K562 (cell line): Measurements from ENCODE around the gene PNMT. TPM values are rescaled to one million over a fixed set of nuclear protein-coding genes. Genes with fewer than 3 reads are reported as not detected.

Source experiments
- ATAC-seq: fragments of 200-7000 bp; cut with Tn5 transposase; 3 replicates; pipeline ENCODE4 v1.9.1; 2020; ENCODE audit warnings: moderate library complexity
- BruUV-seq: library from RNA; stranded (reverse); fragments of 400-500 nt; replicated peaks from 2 replicates; lab custom pipeline; 2021; lab: Mats Ljungman, UMichigan
- CTCF ChIA-PET: fragments of 300-600 bp; formaldehyde crosslinking; extraction: SDS; loops from one replicate; lab custom pipeline; 2021; ENCODE audit warnings: low intra/inter-chr PET ratio; lab: Yijun Ruan, JAX
- POLR2A ChIA-PET: fragments of 300-600, 350-650 bp; sonication (Branson Sonifier 250); formaldehyde crosslinking; extraction: SDS; loops from one replicate; lab custom pipeline; 2021; ENCODE audit warnings: antibody characterized with exemption, inconsistent platforms; lab: Yijun Ruan, JAX
- DNase-seq, 4 experiments: peaks; one replicate each; pipeline versions ENCODE4 v3.0.0 to v3.0.0-alpha.2; 2011 to 2018; ENCODE audit warnings: low spot score in 3 of 4, mixed read lengths in 3 of 4; ENCODE audit errors: extremely low read depth in 1 of 4
- FAIRE-seq: peaks from 2 replicates; lab custom pipeline; 2011; peaks lifted over from hg19 to GRCh38; lab: Jason Lieb, UNC
- H2AFZ ChIP-seq: 2 replicates; pipeline ENCODE4 v1.6.0; 2011; ENCODE audit warnings: low read depth, low read length, control low read depth, inconsistent platforms
- H3K27ac ChIP-seq: fragments of 200-600 bp; 3 replicates; pipeline ENCODE4 v1.8.0; 2011; ENCODE audit warnings: low read depth, mild to moderate bottlenecking, control low read depth, inconsistent platforms, low read length, moderate library complexity, mixed read lengths; ENCODE audit errors: extremely low read depth
- H3K27me3 ChIP-seq, 2 experiments: fragments of 300-600 bp in 1 of 2; 2 replicates in 1 of 2; 3 replicates in 1 of 2; pipeline versions ENCODE4 v1.6.0 to v1.8.0; 2011; ENCODE audit warnings: inconsistent platforms in 2 of 2, low read length in 2 of 2, mild to moderate bottlenecking in 1 of 2, mixed read lengths in 1 of 2, moderate library complexity in 1 of 2; ENCODE audit not compliant: control insufficient read depth in 2 of 2, insufficient read depth in 2 of 2
- H3K36me3 ChIP-seq: fragments of 300-600 bp; 3 replicates; pipeline ENCODE4 v1.8.0; 2011; ENCODE audit warnings: mild to moderate bottlenecking, low read length, inconsistent platforms; ENCODE audit not compliant: control insufficient read depth, insufficient read depth
- H3K4me1 ChIP-seq, 2 experiments: fragments of 200-600 bp in 1 of 2; replicated peaks in 1 of 2; 2 replicates in 1 of 2; 3 replicates in 1 of 2; pipeline versions ENCODE4 v1.5.1 to v1.8.0; 2011; ENCODE audit warnings: inconsistent platforms in 2 of 2, low read length in 2 of 2, mild to moderate bottlenecking in 1 of 2, mixed read lengths in 1 of 2, moderate library complexity in 1 of 2; ENCODE audit not compliant: control insufficient read depth in 2 of 2, insufficient read depth in 2 of 2
- H3K4me2 ChIP-seq: 2 replicates; pipeline ENCODE4 v1.6.1; 2011; ENCODE audit warnings: low read length, control low read depth, inconsistent platforms, mixed read lengths; ENCODE audit not compliant: insufficient read depth
- H3K4me3 ChIP-seq: fragments of 200-600 bp; sonication (generic), shearing (Covaris generic); 2 replicates; pipeline ENCODE4 v1.5.1; 2016; ENCODE audit warnings: control low read depth, inconsistent platforms
- H3K79me2 ChIP-seq: fragments of 200-600 bp; 3 replicates; pipeline ENCODE4 v1.8.0; 2011; ENCODE audit warnings: low read length, inconsistent platforms; ENCODE audit not compliant: control insufficient read depth, insufficient read depth
- H3K9ac ChIP-seq, 2 experiments: 2 replicates each; pipeline versions ENCODE4 v1.6.0 to v1.6.1; 2011; ENCODE audit warnings: low read depth in 2 of 2, low read length in 2 of 2, control low read depth in 1 of 2, inconsistent platforms in 1 of 2, mild to moderate bottlenecking in 1 of 2, mixed read lengths in 1 of 2; ENCODE audit not compliant: insufficient read depth in 1 of 2
- H3K9me1 ChIP-seq: one replicate; pipeline ENCODE4 v1.6.0; 2011; ENCODE audit warnings: inconsistent platforms, mild to moderate bottlenecking, low read length, moderate library complexity; ENCODE audit not compliant: control insufficient read depth, insufficient read depth
- H3K9me3 ChIP-seq: replicated peaks from 2 replicates; pipeline ENCODE4 v1.5.1; 2011; ENCODE audit warnings: low read depth, low read length, inconsistent platforms; ENCODE audit not compliant: control insufficient read depth, insufficient read depth
- H4K20me1 ChIP-seq: replicated peaks from 2 replicates; pipeline ENCODE4 v1.6.1; 2011; ENCODE audit warnings: low read length, inconsistent platforms, mixed read lengths; ENCODE audit not compliant: control insufficient read depth, insufficient read depth
- BCL6 ChIP-seq: fragments of 250-450 bp; sonication (Bioruptor Pico); IDR thresholded peaks from 2 replicates; pipeline ENCODE4 v1.4.0; 2020
- BHLHE40 ChIP-seq: IDR thresholded peaks from 2 replicates; pipeline ENCODE4 v1.6.1; 2011; ENCODE audit warnings: low read length, improper control_type of control experiment
- COPS2 ChIP-seq: fragments of 450-650 bp; conservative IDR thresholded peaks from 2 replicates; pipeline ENCODE4 v1.6.1; 2016; ENCODE audit warnings: mild to moderate bottlenecking, moderate library complexity
- FOXP1 ChIP-seq: sonication (generic); formaldehyde crosslinking; IDR thresholded peaks from 2 replicates; pipeline ENCODE4 v1.8.0; 2022; ENCODE audit warnings: mild to moderate bottlenecking, missing genetic modification reagents
- ILF3 ChIP-seq: fragments of 450-650 bp; IDR thresholded peaks from 2 replicates; pipeline ENCODE4 v1.6.1; 2018; ENCODE audit warnings: antibody characterized with exemption, mild to moderate bottlenecking, moderate library complexity, borderline replicate concordance
- NCOA2 ChIP-seq, 2 experiments: fragments of 450-650 bp; IDR thresholded peaks; 2 replicates each; pipeline ENCODE4 v1.6.1; 2018; ENCODE audit warnings: mild to moderate bottlenecking in 2 of 2, moderate library complexity in 1 of 2; ENCODE audit not compliant: partially characterized antibody in 2 of 2
- RBBP5 ChIP-seq: fragments of 200-600 bp; sonication (generic); IDR thresholded peaks from 2 replicates; pipeline ENCODE4 v1.6.1; 2012; ENCODE audit warnings: borderline replicate concordance, mild to moderate bottlenecking, low read length, control low read depth, inconsistent platforms; ENCODE audit not compliant: insufficient read depth, poor library complexity, severe bottlenecking
- XRCC4 ChIP-seq: IDR thresholded peaks from one replicate; pipeline ENCODE4 v1.6.1; 2011; ENCODE audit not compliant: insufficient read depth, insufficient read length; ENCODE audit errors: extremely low read depth
- ZNF431 ChIP-seq: sonication (generic); formaldehyde crosslinking; IDR thresholded peaks from 2 replicates; pipeline ENCODE4 v1.8.0; 2022; ENCODE audit warnings: mild to moderate bottlenecking, missing genetic modification reagents
- ZNF778 ChIP-seq: fragments of 450-650 bp; formaldehyde crosslinking; IDR thresholded peaks from 2 replicates; pipeline ENCODE4 v1.4.0; 2020; ENCODE audit warnings: mild to moderate bottlenecking, moderate library complexity
- ZNF785 ChIP-seq: fragments of 250-450 bp; sonication (Bioruptor Pico); IDR thresholded peaks from 2 replicates; pipeline ENCODE4 v1.4.0; 2020; ENCODE audit warnings: mild to moderate bottlenecking
- WGBS: fragments of 100-300 bp; shearing (Covaris generic); methylation state at CpG from one replicate; pipeline ENCODE4 v1.1.6; 2016; ENCODE audit warnings: low coverage, mixed read lengths; ENCODE audit not compliant: insufficient coverage; ENCODE audit errors: missing lambda C conversion rate; 5-methylcytosine and 5-hydroxymethylcytosine counted together
- in situ Hi-C: fragments of 300-500 bp; cut with MboI; formaldehyde crosslinking; loops from 4 replicates; pipeline ENCODE4 v1.15.0; 2018; ENCODE audit warnings: inconsistent platforms, mixed read lengths
- intact Hi-C: fragments of 100-400 bp; cut with micrococcal nuclease; formaldehyde crosslinking; loops from 2 replicates; pipeline ENCODE4 v1.14.2; 2022
- polyA plus RNA-seq, 8 experiments: library from polyadenylated mRNA; depleted of rRNA in 4 of 8; stranded (reverse) in 5 of 8; unstranded in 3 of 8; fragments of >200 nt; fragmentation: Nextera tagmentation in 2 of 8; fragmentation: Illumina TruSeq in 1 of 8; extraction: Ambion mirVana in 2 of 8; extraction: Trizol in 1 of 8; gene quantifications; 2 replicates each; pipeline versions ENCODE4 v1.2.1 to v1.2.3, GENCODE V29; 2011 to 2014; ENCODE audit warnings: inconsistent platforms in 1 of 8, missing spikeins in 1 of 8
- total RNA-seq, 7 experiments: library from RNA; depleted of rRNA in 6 of 7; stranded (reverse); fragments of >200 nt in 6 of 7; fragmentation: Illumina TruSeq in 2 of 7; extraction: Trizol in 2 of 7; gene quantifications; 2 replicates each; pipeline versions ENCODE4 v1.2.1 to v1.2.3, GENCODE V29; 2011 to 2021; ENCODE audit warnings: low replicate concordance in 1 of 7
- TF ChIP-seq, protein P1 (sequence below): sonication (generic); formaldehyde crosslinking; IDR thresholded peaks from 2 replicates; pipeline ENCODE4 v1.8.0; 2022; ENCODE audit warnings: missing genetic modification reagents, mild to moderate bottlenecking, moderate library complexity, borderline replicate concordance
- TF ChIP-seq, protein P2 (sequence below): fragments of 450-650 bp; IDR thresholded peaks from 2 replicates; pipeline ENCODE4 v1.6.1; 2017; ENCODE audit warnings: antibody characterized with exemption
- TF ChIP-seq, protein P3 (sequence below), 2 experiments: fragments of 450-650 bp in 1 of 2; sonication (generic) in 1 of 2; formaldehyde crosslinking in 1 of 2; IDR thresholded peaks in 1 of 2; conservative IDR thresholded peaks in 1 of 2; 2 replicates each; pipeline versions ENCODE4 v1.6.1 to v1.8.1; 2016 to 2023; ENCODE audit warnings: mild to moderate bottlenecking in 2 of 2, moderate library complexity in 2 of 2, inconsistent platforms in 1 of 2, missing genetic modification reagents in 1 of 2
- TF ChIP-seq, protein P4 (sequence below): fragments of 450-650 bp; IDR thresholded peaks from 2 replicates; pipeline ENCODE4 v1.6.1; 2018; ENCODE audit warnings: mild to moderate bottlenecking, low read depth; ENCODE audit not compliant: partially characterized antibody

PNMT gene
- total and polyA plus RNA-seq, 9 of the 15 experiments (the other 6 are each of a cell fraction or from before 2014, with no cell fraction given) = 0.55 to 18.1 (median 5.8) TPM

DNA sequence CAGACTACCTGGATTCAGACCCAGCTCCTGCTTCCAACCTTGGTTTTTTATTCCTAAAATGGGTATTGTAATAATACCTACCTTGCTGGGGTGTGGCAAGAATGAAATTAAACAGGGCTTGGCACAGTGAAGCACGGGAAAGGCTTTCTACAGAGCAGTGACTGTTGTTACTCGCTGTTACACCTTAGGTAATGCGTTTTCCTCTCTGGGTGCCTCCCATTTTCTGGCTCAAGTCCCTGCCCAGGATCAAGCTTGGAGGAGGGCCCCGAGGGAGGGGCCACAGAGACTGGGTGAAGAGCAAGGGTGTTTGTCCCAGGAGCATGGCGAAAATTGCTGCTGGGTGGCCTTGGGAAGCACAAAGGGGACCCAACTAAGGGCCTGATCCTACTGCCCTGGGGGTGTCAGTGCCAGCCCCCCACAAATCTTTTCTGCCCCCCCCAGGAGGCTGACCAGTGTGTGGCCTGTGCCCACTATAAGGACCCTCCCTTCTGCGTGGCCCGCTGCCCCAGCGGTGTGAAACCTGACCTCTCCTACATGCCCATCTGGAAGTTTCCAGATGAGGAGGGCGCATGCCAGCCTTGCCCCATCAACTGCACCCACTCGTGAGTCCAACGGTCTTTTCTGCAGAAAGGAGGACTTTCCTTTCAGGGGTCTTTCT, 48.8 kb downstream of the PNMT start (continued):
- TF ChIP-seq, protein P1, sequence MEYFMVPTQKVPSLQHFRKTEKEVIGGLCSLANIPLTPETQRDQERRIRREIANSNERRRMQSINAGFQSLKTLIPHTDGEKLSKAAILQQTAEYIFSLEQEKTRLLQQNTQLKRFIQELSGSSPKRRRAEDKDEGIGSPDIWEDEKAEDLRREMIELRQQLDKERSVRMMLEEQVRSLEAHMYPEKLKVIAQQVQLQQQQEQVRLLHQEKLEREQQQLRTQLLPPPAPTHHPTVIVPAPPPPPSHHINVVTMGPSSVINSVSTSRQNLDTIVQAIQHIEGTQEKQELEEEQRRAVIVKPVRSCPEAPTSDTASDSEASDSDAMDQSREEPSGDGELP (CRISPR knock-in tag) = no peak
- TF ChIP-seq XRCC4 = no peak
- no peak for TF ChIP-seq ZNF431 (CRISPR knock-in tag)
- TF ChIP-seq FOXP1 (CRISPR knock-in tag) = no peak
- TF ChIP-seq COPS2 = no peak
- no peak for TF ChIP-seq NCOA2 (IDR thresholded peaks at IDR 0.05; ENCODE audit: partially characterized antibody in 2 of 2)
- TF ChIP-seq, all 486 proteins: peak for 0

DNA sequence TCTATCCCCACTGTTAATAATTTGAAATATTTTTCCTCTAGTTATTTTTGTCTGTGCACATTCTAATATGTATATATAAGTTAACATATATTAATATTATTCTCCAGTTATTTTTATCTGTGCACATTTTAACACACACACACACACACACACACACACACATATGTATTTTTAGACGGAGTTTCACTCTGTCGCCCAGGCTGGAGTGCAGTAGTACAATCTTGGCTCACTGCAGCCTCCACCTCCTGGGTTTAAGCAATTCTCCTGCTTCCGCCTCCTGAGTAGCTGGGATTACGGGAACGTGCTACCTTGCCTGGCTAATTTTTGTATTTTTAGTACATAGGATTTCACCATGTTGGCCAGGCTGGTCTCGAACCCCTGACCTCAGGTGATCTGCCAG, 49.4 kb downstream of the PNMT start:
- Histone ChIP-seq H3K9ac (no peak overlapping the region), H3K4me2 (no peak overlapping the region), H3K4me3 (no peak overlapping the region), H3K27ac (no peak overlapping the region), H2AFZ (no peak overlapping the region), H3K9me1 (no peaks in the 10 kb centered on the region), H3K9me3 (no peaks in the 10 kb centered on the region), H3K4me1 (peaks cover 0 to 13% of the 10 kb centered on the region in 2 experiments; a peak in 2 of 5 replicates), H4K20me1 (no peaks in the 10 kb centered on the region), H3K36me3 (no peaks in the 10 kb centered on the region), H3K79me2 (no peaks in the 10 kb centered on the region), H3K27me3 (no peaks in the 10 kb centered on the region)
- 59% methylated on average over 6 of the region's 6 CpGs for WGBS
- FAIRE-seq (no peak), ATAC-seq (no peak), DNase-seq (no peak)
- ChIA-PET CTCF (no interaction called here), POLR2A (no interaction called here)
- intact Hi-C loops = no loop called here
- no TSS peak for BruUV-seq
- in situ Hi-C loops = no loop called here
- TF ChIP-seq BCL6 = no peak
- TF ChIP-seq, protein P2, sequence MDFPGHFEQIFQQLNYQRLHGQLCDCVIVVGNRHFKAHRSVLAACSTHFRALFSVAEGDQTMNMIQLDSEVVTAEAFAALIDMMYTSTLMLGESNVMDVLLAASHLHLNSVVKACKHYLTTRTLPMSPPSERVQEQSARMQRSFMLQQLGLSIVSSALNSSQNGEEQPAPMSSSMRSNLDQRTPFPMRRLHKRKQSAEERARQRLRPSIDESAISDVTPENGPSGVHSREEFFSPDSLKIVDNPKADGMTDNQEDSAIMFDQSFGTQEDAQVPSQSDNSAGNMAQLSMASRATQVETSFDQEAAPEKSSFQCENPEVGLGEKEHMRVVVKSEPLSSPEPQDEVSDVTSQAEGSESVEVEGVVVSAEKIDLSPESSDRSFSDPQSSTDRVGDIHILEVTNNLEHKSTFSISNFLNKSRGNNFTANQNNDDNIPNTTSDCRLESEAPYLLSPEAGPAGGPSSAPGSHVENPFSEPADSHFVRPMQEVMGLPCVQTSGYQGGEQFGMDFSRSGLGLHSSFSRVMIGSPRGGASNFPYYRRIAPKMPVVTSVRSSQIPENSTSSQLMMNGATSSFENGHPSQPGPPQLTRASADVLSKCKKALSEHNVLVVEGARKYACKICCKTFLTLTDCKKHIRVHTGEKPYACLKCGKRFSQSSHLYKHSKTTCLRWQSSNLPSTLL = no peak
- no peak for TF ChIP-seq BHLHE40
- no peak for TF ChIP-seq RBBP5
- TF ChIP-seq ZNF785 (CRISPR knock-in tag) = no peak
- TF ChIP-seq, protein P3, sequence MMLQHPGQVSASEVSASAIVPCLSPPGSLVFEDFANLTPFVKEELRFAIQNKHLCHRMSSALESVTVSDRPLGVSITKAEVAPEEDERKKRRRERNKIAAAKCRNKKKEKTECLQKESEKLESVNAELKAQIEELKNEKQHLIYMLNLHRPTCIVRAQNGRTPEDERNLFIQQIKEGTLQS (IDR thresholded peaks at IDR 0.05) = no peak
- TF ChIP-seq, protein P3 (CRISPR knock-in tag; conservative IDR thresholded peaks at IDR 0.05) = no peak
- TF ChIP-seq ILF3 = no peak
- TF ChIP-seq, protein P4, sequence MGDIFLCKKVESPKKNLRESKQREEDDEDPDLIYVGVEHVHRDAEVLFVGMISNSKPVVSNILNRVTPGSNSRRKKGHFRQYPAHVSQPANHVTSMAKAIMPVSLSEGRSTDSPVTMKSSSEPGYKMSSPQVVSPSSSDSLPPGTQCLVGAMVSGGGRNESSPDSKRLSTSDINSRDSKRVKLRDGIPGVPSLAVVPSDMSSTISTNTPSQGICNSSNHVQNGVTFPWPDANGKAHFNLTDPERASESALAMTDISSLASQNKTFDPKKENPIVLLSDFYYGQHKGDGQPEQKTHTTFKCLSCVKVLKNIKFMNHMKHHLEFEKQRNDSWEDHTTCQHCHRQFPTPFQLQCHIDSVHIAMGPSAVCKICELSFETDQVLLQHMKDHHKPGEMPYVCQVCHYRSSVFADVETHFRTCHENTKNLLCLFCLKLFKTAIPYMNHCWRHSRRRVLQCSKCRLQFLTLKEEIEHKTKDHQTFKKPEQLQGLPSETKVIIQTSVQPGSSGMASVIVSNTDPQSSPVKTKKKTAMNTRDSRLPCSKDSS = no peak
- TF ChIP-seq ZNF778 (CRISPR knock-in tag) = no peak
